WTC11 (cell line): Measurements from ENCODE around the gene RPL13A.

Experiments
- CBFB ChIP-seq: sonication (generic); formaldehyde crosslinking; IDR thresholded peaks from 2 replicates; pipeline ENCODE4 v1.8.1; 2022; ENCODE audit warnings: mild to moderate bottlenecking, low read depth, missing genetic modification reagents
- EMX1 ChIP-seq: fragments of 250-450 bp; sonication (Bioruptor Pico); IDR thresholded peaks from 2 replicates; pipeline ENCODE4 v1.8.0; 2021; ENCODE audit warnings: mild to moderate bottlenecking
- FOXJ3 ChIP-seq: sonication (generic); formaldehyde crosslinking; IDR thresholded peaks from 2 replicates; pipeline ENCODE4 v1.9.0; 2021; ENCODE audit warnings: missing genetic modification reagents, mild to moderate bottlenecking, borderline replicate concordance
- MYBL2 ChIP-seq: sonication (generic); formaldehyde crosslinking; IDR thresholded peaks from 2 replicates; pipeline ENCODE4 v1.8.1; 2023; ENCODE audit warnings: mild to moderate bottlenecking, moderate library complexity, missing genetic modification reagents
- RELA ChIP-seq: sonication (generic); formaldehyde crosslinking; IDR thresholded peaks from 2 replicates; pipeline ENCODE4 v1.8.1; 2022; ENCODE audit warnings: missing genetic modification reagents, mild to moderate bottlenecking, borderline replicate concordance
- SMAD3 ChIP-seq: sonication (generic); formaldehyde crosslinking; IDR thresholded peaks from 2 replicates; pipeline ENCODE4 v1.8.0; 2022; ENCODE audit warnings: missing genetic modification reagents, mild to moderate bottlenecking, borderline replicate concordance
- TCF7 ChIP-seq: sonication (generic); formaldehyde crosslinking; IDR thresholded peaks from 2 replicates; pipeline ENCODE4 v1.8.0; 2022; ENCODE audit warnings: mild to moderate bottlenecking, low read depth, missing genetic modification reagents, moderate library complexity
- TEAD4 ChIP-seq: sonication (generic); formaldehyde crosslinking; IDR thresholded peaks from 2 replicates; pipeline ENCODE4 v1.8.0; 2022; ENCODE audit warnings: mild to moderate bottlenecking, missing genetic modification reagents
- TP53 ChIP-seq: sonication (generic); formaldehyde crosslinking; IDR thresholded peaks from 2 replicates; pipeline ENCODE4 v1.8.1; 2023; ENCODE audit warnings: mild to moderate bottlenecking, missing genetic modification reagents
- TF ChIP-seq, protein P1 (sequence below): fragments of 200-600 bp; IDR thresholded peaks from 2 replicates; pipeline ENCODE4 v1.8.0; 2022; ENCODE audit warnings: antibody characterized with exemption
- TF ChIP-seq, protein P2 (sequence below): sonication (generic); formaldehyde crosslinking; IDR thresholded peaks from 2 replicates; pipeline ENCODE4 v1.8.1; 2022; ENCODE audit warnings: mild to moderate bottlenecking, moderate library complexity, missing genetic modification reagents

DNA sequence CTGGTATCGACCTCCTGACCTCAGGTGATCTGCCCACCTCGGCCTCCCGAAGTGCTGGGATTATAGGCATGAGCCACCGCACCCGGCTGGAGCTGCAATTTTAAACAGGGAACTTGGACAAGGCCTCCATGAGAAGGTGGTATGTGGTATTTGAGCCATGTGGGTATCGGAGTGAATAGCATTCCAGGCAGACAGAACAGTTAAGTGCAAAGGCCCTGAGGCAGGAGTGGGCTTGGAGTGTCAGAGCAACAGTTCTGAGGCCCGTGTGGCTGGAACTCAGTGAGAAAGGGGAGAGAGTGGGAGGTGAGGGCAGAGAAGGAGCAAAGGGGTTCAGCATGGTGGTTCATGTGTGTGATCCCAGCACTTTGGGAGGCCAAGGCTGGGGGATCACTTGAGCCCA lies 43.3 kb downstream of the RPL13A start:
- TF ChIP-seq, protein P1, sequence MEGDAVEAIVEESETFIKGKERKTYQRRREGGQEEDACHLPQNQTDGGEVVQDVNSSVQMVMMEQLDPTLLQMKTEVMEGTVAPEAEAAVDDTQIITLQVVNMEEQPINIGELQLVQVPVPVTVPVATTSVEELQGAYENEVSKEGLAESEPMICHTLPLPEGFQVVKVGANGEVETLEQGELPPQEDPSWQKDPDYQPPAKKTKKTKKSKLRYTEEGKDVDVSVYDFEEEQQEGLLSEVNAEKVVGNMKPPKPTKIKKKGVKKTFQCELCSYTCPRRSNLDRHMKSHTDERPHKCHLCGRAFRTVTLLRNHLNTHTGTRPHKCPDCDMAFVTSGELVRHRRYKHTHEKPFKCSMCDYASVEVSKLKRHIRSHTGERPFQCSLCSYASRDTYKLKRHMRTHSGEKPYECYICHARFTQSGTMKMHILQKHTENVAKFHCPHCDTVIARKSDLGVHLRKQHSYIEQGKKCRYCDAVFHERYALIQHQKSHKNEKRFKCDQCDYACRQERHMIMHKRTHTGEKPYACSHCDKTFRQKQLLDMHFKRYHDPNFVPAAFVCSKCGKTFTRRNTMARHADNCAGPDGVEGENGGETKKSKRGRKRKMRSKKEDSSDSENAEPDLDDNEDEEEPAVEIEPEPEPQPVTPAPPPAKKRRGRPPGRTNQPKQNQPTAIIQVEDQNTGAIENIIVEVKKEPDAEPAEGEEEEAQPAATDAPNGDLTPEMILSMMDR, result no peak
- TF ChIP-seq MYBL2 (CRISPR knock-in tag), result no peak
- TF ChIP-seq SMAD3 (CRISPR knock-in tag), result no peak
- no peak for TF ChIP-seq CBFB (CRISPR knock-in tag)
- no peak for TF ChIP-seq FOXJ3 (CRISPR knock-in tag)
- no peak for TF ChIP-seq EMX1 (CRISPR knock-in tag)
- TF ChIP-seq, protein P2, sequence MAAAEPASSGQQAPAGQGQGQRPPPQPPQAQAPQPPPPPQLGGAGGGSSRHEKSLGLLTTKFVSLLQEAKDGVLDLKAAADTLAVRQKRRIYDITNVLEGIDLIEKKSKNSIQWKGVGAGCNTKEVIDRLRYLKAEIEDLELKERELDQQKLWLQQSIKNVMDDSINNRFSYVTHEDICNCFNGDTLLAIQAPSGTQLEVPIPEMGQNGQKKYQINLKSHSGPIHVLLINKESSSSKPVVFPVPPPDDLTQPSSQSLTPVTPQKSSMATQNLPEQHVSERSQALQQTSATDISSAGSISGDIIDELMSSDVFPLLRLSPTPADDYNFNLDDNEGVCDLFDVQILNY (CRISPR knock-in tag), result no peak
- no peak for TF ChIP-seq TCF7 (CRISPR knock-in tag)
- TF ChIP-seq RELA (CRISPR knock-in tag), result no peak
- no peak for TF ChIP-seq TP53 (CRISPR knock-in tag)
- no peak for TF ChIP-seq TEAD4 (CRISPR knock-in tag)
